H1 (cell line): ENCODE measurements around the gene ITGB8. TPM values are rescaled to one million over a fixed set of nuclear protein-coding genes. Genes with fewer than 3 reads are reported as not detected.

ENCODE experiments used
- CTCF ChIA-PET: fragments of 300-600 bp; sonication (Branson Sonifier 250); formaldehyde crosslinking; loops from one replicate; lab custom pipeline; 2021; ENCODE audit not compliant: partially characterized antibody; lab: Charles Lee
- POLR2A ChIA-PET: fragments of 300-600 bp; sonication (Branson Sonifier 250); formaldehyde crosslinking; loops from one replicate; lab custom pipeline; 2021; ENCODE audit warnings: inconsistent platforms; ENCODE audit not compliant: partially characterized antibody; lab: Charles Lee
- DNase-seq, 2 experiments: peaks; one replicate each; pipeline versions ENCODE4 v3.0.0 to v3.0.0-alpha.2; 2010 to 2022; ENCODE audit warnings: low spot score in 2 of 2, low read depth in 1 of 2, mixed read lengths in 1 of 2
- FAIRE-seq: peaks from 2 replicates; lab custom pipeline; 2011; peaks lifted over from hg19 to GRCh38; lab: Jason Lieb, UNC
- H2AFZ ChIP-seq: 2 replicates; pipeline ENCODE4 v1.8.1; 2012; ENCODE audit warnings: low read length, inconsistent platforms
- H2AK5ac ChIP-seq: 2 replicates; pipeline ENCODE4 v1.6.1; 2013; ENCODE audit warnings: low read depth, low read length
- H2BK120ac ChIP-seq: replicated peaks from 2 replicates; pipeline ENCODE3; 2013; ENCODE audit warnings: low read depth, low read length, inconsistent platforms
- H2BK12ac ChIP-seq: 2 replicates; pipeline ENCODE4 v1.6.1; 2013; ENCODE audit warnings: low read depth, low read length
- H2BK15ac ChIP-seq: 2 replicates; pipeline ENCODE4 v1.6.1; 2013; ENCODE audit warnings: low read length
- H2BK20ac ChIP-seq: 2 replicates; pipeline ENCODE4 v1.6.1; 2013; ENCODE audit warnings: low read length
- H2BK5ac ChIP-seq: 2 replicates; pipeline ENCODE4 v1.6.1; 2013; ENCODE audit warnings: low read depth, low read length
- H3K14ac ChIP-seq: 2 replicates; pipeline ENCODE4 v1.6.1; 2013; ENCODE audit warnings: inconsistent platforms; ENCODE audit not compliant: insufficient read length
- H3K18ac ChIP-seq: 2 replicates; pipeline ENCODE4 v1.6.1; 2013; ENCODE audit warnings: low read length; ENCODE audit errors: extremely low read depth
- H3K23ac ChIP-seq: 2 replicates; pipeline ENCODE4 v1.6.1; 2013; ENCODE audit warnings: inconsistent platforms; ENCODE audit not compliant: insufficient read length
- H3K23me2 ChIP-seq: 2 replicates; pipeline ENCODE4 v1.6.1; 2013; ENCODE audit warnings: low read depth, low read length
- H3K27ac ChIP-seq: 2 replicates; pipeline ENCODE4 v1.6.1; 2011; ENCODE audit warnings: low read depth, low read length, inconsistent platforms
- H3K27me3 ChIP-seq, 4 experiments: replicated peaks in 1 of 4; 1 replicate in 1 of 4; 2 replicates in 3 of 4; pipeline versions ENCODE4 v1.6.1 to v1.8.1; 2011 to 2013; ENCODE audit warnings: low read length in 3 of 4, mild to moderate bottlenecking in 3 of 4, inconsistent platforms in 2 of 4, mixed read lengths in 2 of 4, moderate library complexity in 1 of 4; ENCODE audit not compliant: control insufficient read depth in 3 of 4, insufficient read depth in 3 of 4; ENCODE audit errors: extremely low read depth in 1 of 4
- H3K36me3 ChIP-seq, 4 experiments: 2 replicates each; pipeline versions ENCODE4 v1.6.1 to v1.8.1; 2011 to 2013; ENCODE audit warnings: mild to moderate bottlenecking in 4 of 4, low read length in 3 of 4, moderate library complexity in 2 of 4, control low read depth in 1 of 4, inconsistent platforms in 1 of 4; ENCODE audit not compliant: insufficient read depth in 4 of 4, control insufficient read depth in 2 of 4
- H3K4ac ChIP-seq: replicated peaks from 2 replicates; pipeline ENCODE3; 2013; ENCODE audit warnings: low read length, low read depth, mixed read lengths, inconsistent platforms; ENCODE audit not compliant: insufficient read length
- H3K4me1 ChIP-seq, 4 experiments: replicated peaks in 1 of 4; 1 replicate in 1 of 4; 2 replicates in 3 of 4; pipeline versions ENCODE4 v1.6.1 to v1.8.1; 2011 to 2013; ENCODE audit warnings: low read length in 3 of 4, inconsistent platforms in 2 of 4, mixed read lengths in 1 of 4; ENCODE audit not compliant: insufficient read depth in 4 of 4, control insufficient read depth in 3 of 4
- H3K4me2 ChIP-seq, 2 experiments: 2 replicates each; pipeline versions ENCODE4 v1.6.1 to v1.8.1; 2011 to 2013; ENCODE audit warnings: low read depth in 2 of 2, low read length in 2 of 2, control low read depth in 1 of 2, inconsistent platforms in 1 of 2, mild to moderate bottlenecking in 1 of 2; ENCODE audit not compliant: insufficient read depth in 1 of 2
- H3K4me3 ChIP-seq, 4 experiments: fragments of 200-600, 300-600 bp in 1 of 4; sonication (generic), shearing (Covaris generic), sonication (Bioruptor Twin) in 1 of 4; 2 replicates each; pipeline versions ENCODE4 v1.5.1 to v1.8.1; 2011 to 2016; ENCODE audit warnings: low read length in 4 of 4, low read depth in 3 of 4, control low read depth in 2 of 4, inconsistent platforms in 2 of 4, mild to moderate bottlenecking in 2 of 4, mixed read lengths in 1 of 4, moderate library complexity in 1 of 4; ENCODE audit not compliant: insufficient read depth in 2 of 4; ENCODE audit errors: extremely low read depth in 1 of 4
- H3K56ac ChIP-seq: replicated peaks from 2 replicates; pipeline ENCODE3; 2013; ENCODE audit warnings: low read depth, mild to moderate bottlenecking, mixed read lengths, low read length, inconsistent platforms; ENCODE audit not compliant: insufficient read length
- H3K79me1 ChIP-seq: 2 replicates; pipeline ENCODE4 v1.6.1; 2013; ENCODE audit warnings: low read depth, low read length, control low read depth
- H3K79me2 ChIP-seq, 2 experiments: 2 replicates each; pipeline versions ENCODE4 v1.6.1 to v1.8.1; 2012 to 2013; ENCODE audit warnings: low read length in 2 of 2, mild to moderate bottlenecking in 2 of 2, inconsistent platforms in 1 of 2; ENCODE audit not compliant: insufficient read depth in 2 of 2, control insufficient read depth in 1 of 2
- H3K9ac ChIP-seq, 4 experiments: replicated peaks in 1 of 4; 1 replicate in 1 of 4; 2 replicates in 3 of 4; pipeline versions ENCODE4 v1.6.1 to v1.8.1; 2011 to 2013; ENCODE audit warnings: low read depth in 3 of 4, low read length in 3 of 4, control low read depth in 2 of 4, mild to moderate bottlenecking in 2 of 4, moderate library complexity in 2 of 4, inconsistent platforms in 1 of 4; ENCODE audit errors: extremely low read depth in 1 of 4
- H3K9me3 ChIP-seq, 2 experiments: 2 replicates each; pipeline versions ENCODE4 v1.6.1 to v1.8.1; 2012 to 2013; ENCODE audit warnings: mild to moderate bottlenecking in 2 of 2, moderate library complexity in 2 of 2, control low read depth in 1 of 2, inconsistent platforms in 1 of 2, low read depth in 1 of 2, low read length in 1 of 2, mixed read lengths in 1 of 2; ENCODE audit not compliant: insufficient read depth in 2 of 2
- H4K20me1 ChIP-seq, 2 experiments: replicated peaks in 1 of 2; 2 replicates each; pipeline versions ENCODE3 to v1.8.1; 2011 to 2013; ENCODE audit warnings: inconsistent platforms in 2 of 2, low read length in 2 of 2, mild to moderate bottlenecking in 1 of 2; ENCODE audit not compliant: insufficient read depth in 2 of 2, control insufficient read depth in 1 of 2
- H4K5ac ChIP-seq: 2 replicates; pipeline ENCODE4 v1.6.1; 2013; ENCODE audit warnings: low read length, low read depth, mixed read lengths, inconsistent platforms; ENCODE audit not compliant: insufficient read length
- H4K8ac ChIP-seq: 2 replicates; pipeline ENCODE4 v1.8.0; 2013; ENCODE audit warnings: mild to moderate bottlenecking, moderate library complexity, low read length, inconsistent platforms; ENCODE audit not compliant: insufficient read depth; ENCODE audit errors: extremely low read depth
- H4K91ac ChIP-seq: replicated peaks from 2 replicates; pipeline ENCODE3; 2013; ENCODE audit warnings: low read length, mixed read lengths, inconsistent platforms; ENCODE audit not compliant: insufficient read length
- ASH2L ChIP-seq: fragments of 200-600, 300-600 bp; sonication (generic); IDR thresholded peaks from one replicate; pipeline ENCODE4 v1.7.1; 2017; ENCODE audit warnings: low read length
- CBX8 ChIP-seq: fragments of 300-800, 300-1000 bp; sonication (generic); IDR thresholded peaks from 2 replicates; pipeline ENCODE4 v1.7.1; 2016; ENCODE audit warnings: low read depth, low read length, borderline replicate concordance
- CEBPB ChIP-seq: IDR thresholded peaks from 2 replicates; pipeline ENCODE4 v1.6.1; 2012; ENCODE audit warnings: low read depth, low read length
- CHD2 ChIP-seq: IDR thresholded peaks from 2 replicates; pipeline ENCODE4 v1.6.1; 2012; ENCODE audit warnings: low read length, improper control_type of control experiment
- EGR1 ChIP-seq: IDR thresholded peaks from 2 replicates; pipeline ENCODE4 v1.6.1; 2011; ENCODE audit warnings: low read depth, low read length, borderline replicate concordance
- GABPA ChIP-seq: IDR thresholded peaks from 2 replicates; pipeline ENCODE4 v1.6.1; 2011; ENCODE audit warnings: mild to moderate bottlenecking, low read length, moderate library complexity, borderline replicate concordance; ENCODE audit not compliant: insufficient read depth
- GTF2F1 ChIP-seq: IDR thresholded peaks from 2 replicates; pipeline ENCODE4 v1.6.1; 2012; ENCODE audit warnings: low read depth, low read length, improper control_type of control experiment, borderline replicate concordance
- KDM4A ChIP-seq: IDR thresholded peaks from one replicate; pipeline ENCODE4 v1.7.1; 2012; ENCODE audit warnings: low read depth, mild to moderate bottlenecking, moderate library complexity, low read length, inconsistent platforms; ENCODE audit not compliant: severe bottlenecking
- KDM5A ChIP-seq: fragments of 200-600 bp; IDR thresholded peaks from 2 replicates; pipeline ENCODE4 v1.7.1; 2012; ENCODE audit warnings: mild to moderate bottlenecking, low read length, inconsistent platforms, mixed read lengths
- POLR2AphosphoS5 ChIP-seq: IDR thresholded peaks from 2 replicates; pipeline ENCODE4 v1.6.1; 2011; ENCODE audit warnings: low read depth, low read length
- RBBP5 ChIP-seq: IDR thresholded peaks from 2 replicates; pipeline ENCODE4 v1.7.1; 2012; ENCODE audit warnings: low read depth, mild to moderate bottlenecking, inconsistent platforms, low read length, moderate library complexity, borderline replicate concordance
- RNF2 ChIP-seq: fragments of 200-900, 300-1000 bp; sonication (generic); IDR thresholded peaks from 2 replicates; pipeline ENCODE4 v1.7.1; 2016; ENCODE audit warnings: borderline replicate concordance, low read depth, mild to moderate bottlenecking, antibody characterized with exemption, low read length; ENCODE audit not compliant: poor library complexity, severe bottlenecking; ENCODE audit errors: missing control alignments
- SP1 ChIP-seq: IDR thresholded peaks from 2 replicates; pipeline ENCODE4 v1.6.1; 2011; ENCODE audit warnings: low read depth, low read length
- SUZ12 ChIP-seq: fragments of 200-600 bp; sonication (generic); IDR thresholded peaks from 2 replicates; pipeline ENCODE4 v1.6.1; 2012; ENCODE audit warnings: mild to moderate bottlenecking, inconsistent platforms, low read length, moderate library complexity, mixed read lengths
- TAF7 ChIP-seq: optimal IDR thresholded peaks from 2 replicates; pipeline ENCODE3; 2011; ENCODE audit warnings: low read depth, mild to moderate bottlenecking, inconsistent platforms, low read length, moderate library complexity, borderline replicate concordance
- WGBS, 2 experiments: shearing (Covaris generic) in 1 of 2; methylation state at CpG; one replicate each; pipeline versions ENCODE4 v1.1.6 to v1.1.7; 2013 to 2015; ENCODE audit warnings: low lambda C conversion rate in 2 of 2, mixed read lengths in 2 of 2, inconsistent platforms in 1 of 2, low coverage in 1 of 2, missing lambda C conversion rate in 1 of 2; ENCODE audit not compliant: insufficient replicate concordance in 2 of 2, insufficient coverage in 1 of 2, insufficient read length in 1 of 2; ENCODE audit errors: extremely low coverage in 1 of 2, missing lambda C conversion rate in 1 of 2; 5-methylcytosine and 5-hydroxymethylcytosine counted together
- polyA plus RNA-seq, 7 experiments: library from polyadenylated mRNA; depleted of rRNA in 3 of 7; stranded (reverse) in 5 of 7; unstranded in 2 of 7; fragments of >200 nt in 5 of 7; fragments of 200-250 nt in 2 of 7; gene quantifications; 1 replicate in 5 of 7; 2 replicates in 1 of 7; 4 replicates in 1 of 7; pipeline versions ENCODE4 v1.2.1 to v1.2.3, GENCODE V29; 2011 to 2013; ENCODE audit warnings: missing spikeins in 2 of 7, mixed read lengths in 2 of 7
- total RNA-seq: library from RNA; stranded (reverse); fragmentation: NEBNext Ultra II Directional; extraction: Animal tissue kit (Norgen Biotek cat#: 25700); gene quantifications from 2 replicates; pipeline ENCODE4 v1.2.1, GENCODE V29; 2021

Gene ITGB8
- total and polyA plus RNA-seq, 2 of the 8 experiments (the other 6 are each of a cell fraction or from before 2014, with no cell fraction given) = 1.2 to 3.6 TPM

DNA sequence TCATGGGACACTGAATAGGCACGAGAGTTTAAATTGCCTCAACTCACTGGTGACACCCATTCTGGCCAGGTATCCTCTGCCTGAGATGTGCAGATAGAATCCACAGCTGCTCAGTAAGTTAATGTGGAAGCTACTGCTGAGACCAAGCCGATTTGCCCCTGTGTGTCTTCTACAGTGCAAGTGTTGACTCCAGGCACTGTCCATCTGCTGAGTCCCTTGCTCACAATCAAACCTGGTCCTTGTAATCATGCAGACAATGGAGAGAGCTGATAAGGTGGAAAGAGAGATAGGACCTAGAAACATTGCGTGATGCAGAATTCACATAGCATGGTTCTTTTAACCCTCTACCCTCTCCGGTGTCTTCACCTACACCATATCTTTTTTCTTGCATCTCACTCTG lies 101.4 kb downstream of the ITGB8 start:
- no peak overlapping the region for H2BK12ac ChIP-seq
- H3K9me3 ChIP-seq = no peaks in the 10 kb centered on the region
- WGBS, 2 experiments = 97% methylated on average over 4 of the region's 4 CpGs; no CpG with 5 or more reads in 1 of the 2 experiments
- no peak overlapping the region for H3K9ac ChIP-seq
- H2BK20ac ChIP-seq = no peak overlapping the region
- no peak overlapping the region for H3K56ac ChIP-seq
- no peaks in the 10 kb centered on the region for H3K4me1 ChIP-seq
- no peaks in the 10 kb centered on the region for H3K79me1 ChIP-seq
- H2BK120ac ChIP-seq = no peak overlapping the region
- H4K20me1 ChIP-seq = no peaks in the 10 kb centered on the region
- no peaks in the 10 kb centered on the region for H3K23me2 ChIP-seq
- no peak overlapping the region for H3K27ac ChIP-seq
- no peak overlapping the region for H3K23ac ChIP-seq
- H4K8ac ChIP-seq = no peak overlapping the region
- no peaks in the 10 kb centered on the region for H3K36me3 ChIP-seq
- H2AFZ ChIP-seq = no peak overlapping the region
- H3K18ac ChIP-seq = no peak overlapping the region
- no peak overlapping the region for H3K4ac ChIP-seq
- FAIRE-seq = no peak
- no peak overlapping the region for H4K91ac ChIP-seq
- DNase-seq = no peak
- H3K27me3 ChIP-seq = no peaks in the 10 kb centered on the region
- no peak overlapping the region for H3K4me3 ChIP-seq
- H3K79me2 ChIP-seq = no peaks in the 10 kb centered on the region
- H2BK5ac ChIP-seq = no peak overlapping the region
- ChIA-PET POLR2A (no interaction called here), CTCF (interaction anchor here (0.7 to 2.6 kb wide), 4 partner anchors 9 to 164 kb away, joined by 3 to 24 read pairs (median 4); no protein-coding TSS in a partner anchor)
- H2BK15ac ChIP-seq = no peak overlapping the region
- no peak overlapping the region for H3K14ac ChIP-seq
- no peak overlapping the region for H3K4me2 ChIP-seq
- H4K5ac ChIP-seq = no peak overlapping the region
- no peak overlapping the region for H2AK5ac ChIP-seq
- no peak for TF ChIP-seq SUZ12
- TF ChIP-seq POLR2AphosphoS5 = no peak
- TF ChIP-seq CBX8 = no peak
- no peak for TF ChIP-seq GABPA
- no peak for TF ChIP-seq SP1
- no peak for TF ChIP-seq EGR1
- TF ChIP-seq RBBP5 = no peak
- TF ChIP-seq TAF7 = no peak
- TF ChIP-seq RNF2 = no peak
- TF ChIP-seq ASH2L = no peak
- TF ChIP-seq KDM4A = no peak
- no peak for TF ChIP-seq CEBPB
- no peak for TF ChIP-seq KDM5A
- no peak for TF ChIP-seq GTF2F1
- no peak for TF ChIP-seq CHD2
